ENCODE measurements around the gene COX8A. TPM values are rescaled to one million over a fixed set of nuclear protein-coding genes. Genes with fewer than 3 reads are reported as not detected.

Gene COX8A
- total RNA-seq, 2 experiments from 2014 or later, result 450 to 466 TPM

GRCh38 chr11:64018310-64018709, 43.9 kb downstream of the COX8A start:
- Mint-ChIP-seq H3K27me3 (no peaks in the 10 kb centered on the region), H3K4me3 (no peak overlapping the region), H3K27ac (no peak overlapping the region), H3K4me1 (no peaks in the 10 kb centered on the region), H3K9me3 (no peaks in the 10 kb centered on the region), H3K36me3 (no peaks in the 10 kb centered on the region)
- DNase-seq, result no peak

DNA sequence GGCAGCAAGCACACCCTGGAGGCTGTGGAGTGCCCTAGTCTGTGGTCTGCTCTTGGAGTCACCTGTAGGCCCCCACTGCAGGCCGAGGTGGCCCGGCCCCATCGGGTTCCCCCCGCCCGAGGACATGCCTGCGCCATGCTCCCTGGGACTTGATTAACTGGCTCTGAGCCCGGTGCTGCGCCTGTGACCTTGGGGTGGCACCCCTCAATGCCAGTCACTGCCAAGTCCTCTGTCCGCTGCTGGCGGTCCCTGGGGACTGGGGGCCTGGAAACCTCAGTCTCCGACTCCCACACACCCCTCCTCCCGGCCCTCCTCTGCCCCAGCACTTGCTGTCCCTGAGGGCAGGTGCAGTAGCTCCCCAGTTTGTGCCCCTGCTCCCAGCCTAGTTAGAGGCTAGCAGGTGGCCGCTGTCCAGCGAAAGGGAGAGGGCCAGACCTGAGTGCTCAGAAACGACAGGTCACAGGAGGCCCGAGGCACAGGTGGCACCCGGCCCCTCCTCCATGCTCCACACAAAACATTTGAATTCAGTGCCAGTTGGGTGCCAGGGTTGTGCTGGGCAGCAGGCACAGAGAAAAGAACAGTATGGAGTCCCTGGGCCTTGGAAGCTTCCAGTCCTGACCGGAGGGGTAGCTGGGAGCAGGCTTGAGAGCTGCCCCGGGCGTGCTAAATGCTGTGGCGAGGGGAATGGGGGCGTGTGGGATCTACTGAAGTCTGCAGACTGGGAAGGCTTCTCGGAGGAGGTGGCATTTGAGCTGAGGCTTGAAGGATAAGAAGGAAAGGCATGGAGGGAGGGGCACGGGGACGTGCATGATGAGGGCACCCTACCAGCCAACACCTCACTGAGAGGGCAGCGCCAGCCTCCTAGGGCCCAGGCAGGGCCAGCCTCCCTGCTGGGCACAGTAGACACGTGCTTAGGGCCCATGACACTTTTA, 45.0 kb downstream of the COX8A start:
- Mint-ChIP-seq H3K36me3 (no peaks in the 10 kb centered on the region), H3K4me3 (no peak overlapping the region), H3K27me3 (no peaks in the 10 kb centered on the region), H3K27ac (no peak overlapping the region), H3K4me1 (no peaks in the 10 kb centered on the region), H3K9me3 (no peaks in the 10 kb centered on the region)
- no peak for DNase-seq

DNA sequence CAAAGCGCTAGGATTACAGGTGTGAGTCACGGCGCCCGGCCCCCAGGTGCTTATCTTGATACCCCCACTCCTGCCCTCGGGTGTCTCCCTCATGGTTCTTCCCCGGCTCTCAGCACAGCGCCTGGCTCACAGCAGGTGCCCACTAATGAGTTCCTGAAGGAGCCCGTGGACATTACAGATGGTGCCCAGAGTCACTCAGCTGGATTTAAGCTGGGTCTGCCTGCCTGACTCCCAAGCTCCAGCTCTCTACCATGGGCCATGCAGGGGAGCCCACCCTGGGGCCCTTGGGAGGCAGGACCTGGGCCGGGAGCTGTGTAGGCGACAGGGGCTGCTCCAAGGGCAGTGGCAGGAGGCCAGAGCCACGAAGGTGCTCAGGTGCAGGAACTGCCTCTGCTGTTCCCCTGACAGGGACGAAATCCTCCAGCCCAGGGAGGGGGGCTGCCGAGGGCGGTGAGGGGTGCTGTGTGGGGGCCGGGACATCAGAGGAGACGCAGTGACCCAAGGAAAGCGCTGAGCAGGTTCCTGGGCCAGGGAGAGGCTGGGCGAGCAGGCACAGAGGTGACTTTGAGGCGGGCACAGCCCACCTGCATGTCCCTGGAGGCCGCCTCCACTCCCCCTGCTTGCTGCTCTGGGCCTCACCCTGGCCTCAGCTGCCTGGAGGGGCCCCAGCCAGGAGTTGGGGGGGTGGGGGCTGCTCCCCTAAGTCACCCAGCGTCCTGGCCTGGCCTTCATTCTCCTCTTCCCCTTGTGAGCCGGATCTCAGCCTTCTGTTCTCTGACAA, 46.7 kb downstream of the COX8A start:
- Mint-ChIP-seq H3K4me3 (no peak overlapping the region), H3K27ac (no peak overlapping the region), H3K27me3 (no peaks in the 10 kb centered on the region), H3K9me3 (no peaks in the 10 kb centered on the region), H3K4me1 (no peaks in the 10 kb centered on the region), H3K36me3 (no peaks in the 10 kb centered on the region)
- no peak for DNase-seq

DNA sequence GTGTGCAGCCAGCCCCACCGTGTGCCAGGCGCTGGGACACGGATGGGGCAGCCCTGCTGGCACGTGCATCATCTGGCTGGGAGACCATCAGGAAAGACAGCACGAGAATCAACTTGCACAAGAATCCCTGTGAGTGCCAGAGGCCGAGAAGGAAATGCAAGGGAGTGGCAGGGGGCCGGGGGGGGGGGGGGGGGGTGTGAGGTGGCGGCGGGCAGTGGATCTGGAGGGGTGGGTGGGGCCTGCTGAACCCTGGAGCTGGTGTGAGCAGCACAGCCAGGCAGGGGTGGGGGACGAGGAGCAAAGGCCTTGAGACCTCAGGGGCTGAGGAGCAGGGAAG, 47.3 kb downstream of the COX8A start:
- Mint-ChIP-seq H3K4me3 (no peak overlapping the region), H3K36me3 (no peaks in the 10 kb centered on the region), H3K4me1 (no peaks in the 10 kb centered on the region), H3K9me3 (no peaks in the 10 kb centered on the region), H3K27ac (no peak overlapping the region), H3K27me3 (peaks cover under 1% of the 10 kb centered on the region)
- DNase-seq, result no peak

GRCh38 chr11:64022125-64022784, 47.8 kb downstream of the COX8A start:
- H3K27ac Mint-ChIP-seq, result no peak overlapping the region
- H3K27me3 Mint-ChIP-seq, result peaks cover 6% of the 10 kb centered on the region
- DNase-seq, result no peak
- H3K4me3 Mint-ChIP-seq, result no peak overlapping the region
- H3K9me3 Mint-ChIP-seq, result no peaks in the 10 kb centered on the region
- no peaks in the 10 kb centered on the region for H3K36me3 Mint-ChIP-seq
- no peaks in the 10 kb centered on the region for H3K4me1 Mint-ChIP-seq

DNA sequence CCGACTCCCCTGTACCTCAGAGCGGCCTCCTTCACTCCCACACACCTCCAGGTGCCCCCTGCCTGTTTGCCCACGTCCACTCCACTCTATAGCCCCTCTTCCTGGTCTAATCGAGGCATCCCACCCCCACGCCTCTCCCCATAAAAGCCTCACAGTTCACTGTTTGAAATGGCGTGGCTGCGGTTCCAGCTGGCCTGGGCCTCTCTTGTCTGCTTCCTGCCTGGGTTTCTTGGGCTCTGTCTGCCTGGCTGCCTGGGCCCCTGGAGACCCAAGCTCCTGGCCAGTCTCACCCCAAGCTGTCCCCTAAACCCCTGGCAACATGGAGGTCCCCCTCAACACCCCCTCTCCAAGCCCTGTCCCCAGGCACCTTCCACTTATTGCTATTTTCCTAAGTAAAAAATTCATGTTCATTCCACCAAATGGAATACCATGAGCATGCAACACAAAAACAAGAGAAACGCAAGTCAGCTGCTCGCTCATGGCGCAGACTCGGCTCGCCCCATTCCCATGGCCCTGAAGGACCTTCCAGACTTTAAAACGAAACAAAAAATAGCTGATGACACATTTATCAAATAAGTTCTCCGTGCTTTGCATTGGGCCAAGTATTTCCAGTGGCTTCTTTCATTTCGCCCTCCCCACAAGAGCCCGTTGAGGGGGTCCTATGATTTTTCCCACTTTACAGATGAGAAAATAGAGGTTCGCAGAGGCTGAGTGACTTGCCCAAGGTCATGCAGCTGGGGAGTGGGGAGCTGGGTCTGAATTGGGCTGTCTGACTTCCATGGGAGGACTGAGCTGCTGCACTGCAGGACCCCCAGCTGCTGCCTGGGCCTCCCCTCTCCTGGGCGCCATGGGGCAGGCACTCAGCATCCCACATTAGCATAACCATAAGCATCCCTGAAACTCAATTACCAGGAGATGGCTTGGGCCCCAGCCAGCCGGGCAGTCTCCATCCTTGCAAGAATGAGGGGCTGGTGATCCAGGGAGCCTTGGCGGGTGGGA, 49.6 kb downstream of the COX8A start:
- no peak overlapping the region for H3K27ac Mint-ChIP-seq
- H3K4me3 Mint-ChIP-seq, result no peak overlapping the region
- no peaks in the 10 kb centered on the region for H3K4me1 Mint-ChIP-seq
- DNase-seq, result no peak
- H3K27me3 Mint-ChIP-seq, result peaks cover 14% of the 10 kb centered on the region
- no peaks in the 10 kb centered on the region for H3K9me3 Mint-ChIP-seq
- H3K36me3 Mint-ChIP-seq, result no peaks in the 10 kb centered on the region

- Mint-ChIP-seq H3K36me3 (no peaks in the 10 kb centered on the region), H3K4me1 (no peaks in the 10 kb centered on the region), H3K27me3 (peaks cover 26% of the 10 kb centered on the region), H3K27ac (no peak overlapping the region), H3K4me3 (no peak overlapping the region), H3K9me3 (no peaks in the 10 kb centered on the region)
- DNase-seq, result no peak
Observed at GRCh38 chr11:64025205-64025604, 50.8 kb downstream of the COX8A start.

Other genes with a start within 250 kb of the COX8A start
- gene ZFTA, start 205.8 kb upstream of the COX8A start, total RNA-seq, result 1 to 10 TPM; 4.7 to 6.2 TPM
- gene SPINDOC, start 161.2 kb upstream of the COX8A start, total RNA-seq, result 10 to 100 TPM; 29.3 to 29.5 TPM
- gene MARK2, start 135.5 kb upstream of the COX8A start, total RNA-seq, result 10 to 100 TPM; 27.7 to 29.0 TPM
- under 1 TPM; 0.58 to 0.82 TPM for gene RCOR2, start 57.5 kb upstream of the COX8A start, total RNA-seq
- 10 to 100 TPM; 18.3 to 21.6 TPM for gene NAA40, start 35.6 kb upstream of the COX8A start, total RNA-seq
- 10 to 100 TPM; 70.5 to 72.0 TPM for gene OTUB1, start 11.8 kb downstream of the COX8A start, total RNA-seq
- not detected for gene FLRT1, start 61.3 kb downstream of the COX8A start, total RNA-seq
- 10 to 100 TPM; 27.6 to 29.6 TPM for gene MACROD1, start 191.5 kb downstream of the COX8A start, total RNA-seq
- gene STIP1, start 211.6 kb downstream of the COX8A start, total RNA-seq, result 100 to 1,000 TPM; 373 to 379 TPM
- 100 to 1,000 TPM; 217 to 235 TPM for gene FERMT3, start 232.1 kb downstream of the COX8A start, total RNA-seq

Measured in activated naive CD8-positive, alpha-beta T cell treated with anti-CD3 and anti-CD28 coated beads for 36 hours (primary cell).